GM12878 (cell line): ENCODE measurements around the gene C16orf92. TPM values are rescaled to one million over a fixed set of nuclear protein-coding genes. Genes with fewer than 3 reads are reported as not detected.

Experiments
- ATAC-seq: fragments of 200-7000 bp; cut with Tn5 transposase; 3 replicates; pipeline ENCODE4 v1.9.1; 2020; ENCODE audit warnings: mild to moderate bottlenecking, moderate library complexity
- BruUV-seq: library from RNA; stranded (reverse); fragments of 400-500 nt; replicated peaks from 2 replicates; lab custom pipeline; 2021; lab: Mats Ljungman, UMichigan
- CTCF ChIA-PET: fragments of 300-600 bp; sonication (Branson Sonifier 250); formaldehyde crosslinking; extraction: SDS; loops from one replicate; lab custom pipeline; 2021; ENCODE audit warnings: inconsistent platforms; lab: Yijun Ruan, JAX
- POLR2A ChIA-PET: fragments of 350-600 bp; formaldehyde crosslinking; extraction: SDS; loops from one replicate; lab custom pipeline; 2021; ENCODE audit warnings: inconsistent platforms; lab: Charles Lee
- RAD21 ChIA-PET: fragments of 300-600 bp; sonication (Branson Sonifier 250); formaldehyde crosslinking; loops from one replicate; lab custom pipeline; 2023; ENCODE audit warnings: antibody characterized with exemption; ENCODE audit not compliant: unreplicated experiment; lab: Charles Lee
- SMC1A ChIA-PET: fragments of 300-600 bp; sonication (Branson Sonifier 250); formaldehyde crosslinking; loops from one replicate; lab custom pipeline; 2023; ENCODE audit not compliant: unreplicated experiment, uncharacterized antibody; lab: Charles Lee
- DNase-seq: peaks from one replicate; pipeline ENCODE4 v3.0.0-alpha.2; 2011; ENCODE audit warnings: low read depth, low spot score
- FAIRE-seq: peaks from 3 replicates; lab custom pipeline; 2011; peaks lifted over from hg19 to GRCh38; lab: Jason Lieb, UNC
- H2AFZ ChIP-seq: 2 replicates; pipeline ENCODE4 v1.6.0; 2011; ENCODE audit warnings: low read depth, low read length, control low read depth; ENCODE audit not compliant: control insufficient read depth
- H3K27ac ChIP-seq: 2 replicates; pipeline ENCODE4 v1.5.1; 2011; ENCODE audit warnings: control low read depth; ENCODE audit not compliant: control insufficient read depth, insufficient read depth
- H3K27me3 ChIP-seq, 2 experiments: replicated peaks in 1 of 2; 2 replicates each; pipeline versions ENCODE4 v1.6.0 to v1.6.1; 2011; ENCODE audit warnings: low read length in 1 of 2; ENCODE audit not compliant: control insufficient read depth in 2 of 2, insufficient read depth in 2 of 2
- H3K36me3 ChIP-seq, 2 experiments: 2 replicates each; pipeline ENCODE4 v1.5.1; 2011; ENCODE audit warnings: low read length in 1 of 2; ENCODE audit not compliant: control insufficient read depth in 2 of 2, insufficient read depth in 2 of 2
- H3K4me1 ChIP-seq: 2 replicates; pipeline ENCODE4 v1.6.1; 2011; ENCODE audit warnings: mild to moderate bottlenecking, low read length, moderate library complexity, mixed read lengths; ENCODE audit not compliant: control insufficient read depth, insufficient read depth
- H3K4me2 ChIP-seq: 2 replicates; pipeline ENCODE4 v1.6.0; 2011; ENCODE audit warnings: control low read depth; ENCODE audit not compliant: control insufficient read depth, insufficient read depth
- H3K4me3 ChIP-seq: fragments of 200-600 bp; sonication (generic); 2 replicates; pipeline ENCODE4 v1.5.1; 2016
- H3K79me2 ChIP-seq: 2 replicates; pipeline ENCODE4 v1.6.0; 2011; ENCODE audit warnings: low read length; ENCODE audit not compliant: control insufficient read depth, insufficient read depth
- H3K9ac ChIP-seq: 2 replicates; pipeline ENCODE4 v1.8.0; 2011; ENCODE audit warnings: low read length, control low read depth, mixed read lengths; ENCODE audit not compliant: control insufficient read depth, insufficient read depth
- H3K9me3 ChIP-seq: replicated peaks from 3 replicates; pipeline ENCODE4 v1.5.1; 2011; ENCODE audit warnings: mild to moderate bottlenecking, low read length; ENCODE audit not compliant: control insufficient read depth, insufficient read depth
- H4K20me1 ChIP-seq: 2 replicates; pipeline ENCODE4 v1.6.0; 2011; ENCODE audit not compliant: control insufficient read depth, insufficient read depth
- CUX1 ChIP-seq: IDR thresholded peaks from 2 replicates; pipeline ENCODE4 v1.6.1; 2012; ENCODE audit warnings: improper control_type of control experiment, low read depth, low read length; ENCODE audit not compliant: insufficient replicate concordance
- NKRF ChIP-seq: fragments of 450-650 bp; conservative IDR thresholded peaks from 2 replicates; pipeline ENCODE4 v1.6.1; 2017; ENCODE audit warnings: mild to moderate bottlenecking, moderate library complexity
- REST ChIP-seq: IDR thresholded peaks from 2 replicates; pipeline ENCODE4 v1.6.1; 2012; ENCODE audit warnings: mild to moderate bottlenecking, low read depth, low read length
- TARDBP ChIP-seq: IDR thresholded peaks from 2 replicates; pipeline ENCODE4 v1.6.1; 2016; ENCODE audit warnings: borderline replicate concordance
- YY1 ChIP-seq: IDR thresholded peaks from 2 replicates; pipeline ENCODE4 v1.6.1; 2011; ENCODE audit warnings: low read depth, mild to moderate bottlenecking, low read length
- ZBTB11 ChIP-seq: fragments of 450-650 bp; formaldehyde crosslinking; IDR thresholded peaks from 2 replicates; pipeline ENCODE4 v1.5.0; 2022; ENCODE audit warnings: mild to moderate bottlenecking, missing genetic modification characterization
- WGBS: methylation state at CpG from one replicate; pipeline ENCODE4 v1.1.6; 2016; ENCODE audit warnings: low lambda C conversion rate; ENCODE audit not compliant: insufficient replicate concordance, insufficient coverage; ENCODE audit errors: missing lambda C conversion rate; 5-methylcytosine and 5-hydroxymethylcytosine counted together
- in situ Hi-C: fragments of 300-500 bp; cut with MboI; formaldehyde crosslinking; loops from 9 replicates; pipeline ENCODE4 v1.14.3; 2018; ENCODE audit warnings: mixed read lengths
- intact Hi-C: fragments of 100-400 bp; cut with micrococcal nuclease; formaldehyde crosslinking; loops from one replicate; pipeline ENCODE4 v1.14.2; 2022; ENCODE audit not compliant: unreplicated experiment
- polyA plus RNA-seq, 11 experiments: library from polyadenylated mRNA; depleted of rRNA in 4 of 11; unstranded in 6 of 11; stranded (reverse) in 5 of 11; fragments of >200 nt; fragmentation: Nextera tagmentation in 4 of 11; fragmentation: Illumina TruSeq in 1 of 11; extraction: Ambion mirVana in 4 of 11; extraction: Trizol in 1 of 11; gene quantifications; 1 replicate in 1 of 11; 2 replicates in 10 of 11; pipeline versions ENCODE4 v1.2.1 to v1.2.3, GENCODE V29; 2011 to 2016; ENCODE audit warnings: inconsistent platforms in 2 of 11, missing spikeins in 2 of 11, low read depth in 1 of 11
- total RNA-seq, 4 experiments: library from RNA; depleted of rRNA in 3 of 4; stranded (reverse); fragments of >200 nt in 3 of 4; fragmentation: Illumina TruSeq in 1 of 4; extraction: Trizol in 1 of 4; gene quantifications; 2 replicates each; pipeline versions ENCODE4 v1.2.1 to v1.2.3, GENCODE V29; 2013 to 2021

C16orf92 gene
- total and polyA plus RNA-seq, 10 of the 15 experiments (the other 5 are each of a cell fraction or from before 2014, with no cell fraction given) = not detected

- no peak for TF ChIP-seq CUX1
Observed at GRCh38 chr16:30049871-30050270, 26.9 kb downstream of the C16orf92 start (continued).

- H2AFZ ChIP-seq = no peak overlapping the region
- ATAC-seq (no peak), FAIRE-seq (no peak), DNase-seq (no peak)
- POLR2A ChIA-PET = interaction anchor here (1.3 to 2.7 kb wide), 2 partner anchors 14 to 39 kb away, joined by 3 to 7 read pairs; partner anchors contain the start of gene ALDOA
- WGBS = 97% methylated on average over 3 of the region's 3 CpGs
- 0 out of 2 replicates have a peak overlapping the region, but pooled peaks have one; percentile 13 for H3K4me2 ChIP-seq
- SMC1A ChIA-PET = interaction anchor here (1.4 kb wide), 1 partner anchor 41 kb away, joined by 5 read pairs; the partner anchor contains the start of gene TBX6
- BruUV-seq = no TSS peak
- H3K36me3 ChIP-seq = no peaks in the 10 kb centered on the region
- in situ Hi-C loops = no loop called here
- peaks cover 3% of the 10 kb centered on the region; the same call in 1 of the 2 replicates for H3K4me1 ChIP-seq
- RAD21 ChIA-PET = interaction anchor here (0.7 kb wide), 1 partner anchor 230 kb away, joined by 5 read pairs; no protein-coding TSS in a partner anchor
- intact Hi-C loops = no loop called here
- CTCF ChIA-PET = no interaction called here
- H3K9ac ChIP-seq = no peak overlapping the region
- no peaks in the 10 kb centered on the region for H3K27me3 ChIP-seq
- H3K4me3 ChIP-seq = no peak overlapping the region
- no peak overlapping the region for H3K27ac ChIP-seq
- no peaks in the 10 kb centered on the region for H4K20me1 ChIP-seq
- H3K9me3 ChIP-seq = no peaks in the 10 kb centered on the region
- no peaks in the 10 kb centered on the region for H3K79me2 ChIP-seq
- TF ChIP-seq REST = no peak
- no peak for TF ChIP-seq ZBTB11
- no peak for TF ChIP-seq YY1
- TF ChIP-seq TARDBP = no peak
- no peak for TF ChIP-seq NKRF
Observed at GRCh38 chr16:30051518-30051917, 28.5 kb downstream of the C16orf92 start.
